ENCODE results near the gene TRPC6. TPM values are rescaled to one million over a fixed set of nuclear protein-coding genes. Genes with fewer than 3 reads are reported as not detected.
A peak's percentile ranks its signal among the peaks of the same experiment; 100 is the strongest.

TRPC6 gene
- polyA plus RNA-seq, 1 donor from 2014 or later, result 0.11 TPM

- Histone ChIP-seq H3K9me3 (ENCODE audit: low read length) (no peaks in the 10 kb centered on the region), H3K4me3 (ENCODE audit: low read length) (peak overlapping the region; percentile 78), H3K9ac (ENCODE audit: low read length) (peak overlapping the region; percentile 32), H4K20me1 (ENCODE audit: insufficient read depth) (no peaks in the 10 kb centered on the region), H3F3A (ENCODE audit: insufficient read depth, low read length, poor library complexity, severe bottlenecking) (no peaks in the 10 kb centered on the region), H3K9me2 (ENCODE audit: insufficient read depth, low read length) (no peaks in the 10 kb centered on the region), H2AFZ (ENCODE audit: low read depth, low read length) (no peak overlapping the region), H3K79me2 (replicated peaks; ENCODE audit: insufficient read depth, low read length) (no peaks in the 10 kb centered on the region), H3K27ac (ENCODE audit: low read length) (no peak overlapping the region), H3K36me3 (ENCODE audit: insufficient read depth, low read length) (no peaks in the 10 kb centered on the region), H3K4me2 (ENCODE audit: low read length) (peak overlapping the region; percentile 47), H3K27me3 (ENCODE audit: insufficient read depth, low read depth, low read length) (peaks cover 46% of the 10 kb centered on the region)
- TF ChIP-seq EZH2 (IDR thresholded peaks at IDR 0.05; ENCODE audit: borderline replicate concordance, insufficient read depth, low read length, poor library complexity, severe bottlenecking) (no peak), SMC3 (conservative IDR thresholded peaks at IDR 0.05; ENCODE audit: poor library complexity) (no peak), EP300 (conservative IDR thresholded peaks at IDR 0.05; ENCODE audit: poor library complexity, severe bottlenecking) (no peak), MXI1 (conservative IDR thresholded peaks at IDR 0.05; ENCODE audit: poor library complexity, severe bottlenecking) (no peak)
Measured at GRCh38 chr11:101582236-101582988, 1.4 kb downstream of the TRPC6 start.

- Histone ChIP-seq H3K9me2 (ENCODE audit: insufficient read depth, low read length) (no peaks in the 10 kb centered on the region), H2AFZ (ENCODE audit: low read depth, low read length) (no peak overlapping the region)
- TF ChIP-seq SMC3 (conservative IDR thresholded peaks at IDR 0.05; ENCODE audit: poor library complexity) (no peak), RAD21 (conservative IDR thresholded peaks at IDR 0.05) (no peak), EZH2 (IDR thresholded peaks at IDR 0.05; ENCODE audit: borderline replicate concordance, insufficient read depth, low read length, poor library complexity, severe bottlenecking) (no peak), TAF1 (IDR thresholded peaks at IDR 0.05; ENCODE audit: low read depth) (no peak), EP300 (conservative IDR thresholded peaks at IDR 0.05; ENCODE audit: poor library complexity, severe bottlenecking) (no peak), POLR2AphosphoS5 (IDR thresholded peaks at IDR 0.05) (no peak), MXI1 (conservative IDR thresholded peaks at IDR 0.05; ENCODE audit: poor library complexity, severe bottlenecking) (no peak), REST (IDR thresholded peaks at IDR 0.05; ENCODE audit: borderline replicate concordance) (no peak)
- TF ChIP-seq, protein P1, sequence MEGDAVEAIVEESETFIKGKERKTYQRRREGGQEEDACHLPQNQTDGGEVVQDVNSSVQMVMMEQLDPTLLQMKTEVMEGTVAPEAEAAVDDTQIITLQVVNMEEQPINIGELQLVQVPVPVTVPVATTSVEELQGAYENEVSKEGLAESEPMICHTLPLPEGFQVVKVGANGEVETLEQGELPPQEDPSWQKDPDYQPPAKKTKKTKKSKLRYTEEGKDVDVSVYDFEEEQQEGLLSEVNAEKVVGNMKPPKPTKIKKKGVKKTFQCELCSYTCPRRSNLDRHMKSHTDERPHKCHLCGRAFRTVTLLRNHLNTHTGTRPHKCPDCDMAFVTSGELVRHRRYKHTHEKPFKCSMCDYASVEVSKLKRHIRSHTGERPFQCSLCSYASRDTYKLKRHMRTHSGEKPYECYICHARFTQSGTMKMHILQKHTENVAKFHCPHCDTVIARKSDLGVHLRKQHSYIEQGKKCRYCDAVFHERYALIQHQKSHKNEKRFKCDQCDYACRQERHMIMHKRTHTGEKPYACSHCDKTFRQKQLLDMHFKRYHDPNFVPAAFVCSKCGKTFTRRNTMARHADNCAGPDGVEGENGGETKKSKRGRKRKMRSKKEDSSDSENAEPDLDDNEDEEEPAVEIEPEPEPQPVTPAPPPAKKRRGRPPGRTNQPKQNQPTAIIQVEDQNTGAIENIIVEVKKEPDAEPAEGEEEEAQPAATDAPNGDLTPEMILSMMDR (IDR thresholded peaks at IDR 0.05; ENCODE audit: poor library complexity, severe bottlenecking), result no peak
Measured at GRCh38 chr11:101577461-101577860, 6.3 kb downstream of the TRPC6 start.

More at GRCh38 chr11:101577461-101577860, 6.3 kb downstream of the TRPC6 start:
- H3K9ac ChIP-seq (ENCODE audit: low read length), result no peak overlapping the region
- H3K36me3 ChIP-seq (ENCODE audit: insufficient read depth, low read length), result no peaks in the 10 kb centered on the region
- peaks cover 21% of the 10 kb centered on the region for H3K27me3 ChIP-seq (ENCODE audit: insufficient read depth, low read depth, low read length)
- no peak overlapping the region for H3K4me3 ChIP-seq (ENCODE audit: low read length)
- no peak overlapping the region for H3K4me2 ChIP-seq (ENCODE audit: low read length)
- H3K9me3 ChIP-seq (ENCODE audit: low read length), result no peaks in the 10 kb centered on the region
- H3F3A ChIP-seq (ENCODE audit: insufficient read depth, low read length, poor library complexity, severe bottlenecking), result no peaks in the 10 kb centered on the region
- no peak overlapping the region for H3K27ac ChIP-seq (ENCODE audit: low read length)
- H3K79me2 ChIP-seq (replicated peaks; ENCODE audit: insufficient read depth, low read length), result no peaks in the 10 kb centered on the region
- no peaks in the 10 kb centered on the region for H4K20me1 ChIP-seq (ENCODE audit: insufficient read depth)
